Smooth muscle cell (in vitro differentiated cells): ENCODE results near the gene SERPINH1. TPM values are rescaled to one million over a fixed set of nuclear protein-coding genes. Genes with fewer than 3 reads are reported as not detected.

ENCODE experiments used
- DNase-seq: peaks from one replicate; lab custom pipeline; 2025; ENCODE audit not compliant: unreplicated experiment; lab: John Stamatoyannopoulos, UW
- H2AFZ ChIP-seq: fragments of 200-600 bp; sonication (generic); 2 replicates; pipeline ENCODE4 v1.6.0; 2016; ENCODE audit warnings: antibody characterized with exemption, low read depth, mild to moderate bottlenecking
- H3F3A ChIP-seq: fragments of 200-600 bp; sonication (generic); 2 replicates; pipeline ENCODE4 v1.6.0; 2017; ENCODE audit warnings: antibody characterized with exemption, low read depth
- H3K27ac ChIP-seq: fragments of 200-600 bp; sonication (generic); 2 replicates; pipeline ENCODE4 v1.5.1; 2016; ENCODE audit warnings: low read depth, mild to moderate bottlenecking
- H3K27me3 ChIP-seq: fragments of 200-600 bp; sonication (generic); 2 replicates; pipeline ENCODE4 v1.6.1; 2016; ENCODE audit warnings: low read depth, mild to moderate bottlenecking
- H3K36me3 ChIP-seq: fragments of 200-600 bp; sonication (generic); 2 replicates; pipeline ENCODE4 v1.5.1; 2016; ENCODE audit warnings: low read depth
- H3K4me1 ChIP-seq: fragments of 200-600 bp; sonication (generic); 2 replicates; pipeline ENCODE4 v1.5.1; 2016; ENCODE audit warnings: low read depth
- H3K4me2 ChIP-seq: fragments of 200-600 bp; sonication (generic); 2 replicates; pipeline ENCODE4 v1.6.0; 2016; ENCODE audit warnings: mild to moderate bottlenecking
- H3K4me3 ChIP-seq: fragments of 200-600 bp; sonication (generic); 2 replicates; pipeline ENCODE4 v1.5.1; 2016; ENCODE audit warnings: mild to moderate bottlenecking
- H3K79me2 ChIP-seq: fragments of 200-600 bp; sonication (generic); 2 replicates; pipeline ENCODE4 v1.6.0; 2016; ENCODE audit warnings: low read depth, mild to moderate bottlenecking
- H3K9ac ChIP-seq: fragments of 200-600 bp; sonication (generic); 2 replicates; pipeline ENCODE4 v1.6.0; 2016; ENCODE audit warnings: low read depth
- H3K9me3 ChIP-seq: fragments of 200-600 bp; sonication (generic); replicated peaks from 2 replicates; pipeline ENCODE4 v1.5.1; 2016; ENCODE audit warnings: low read depth
- H4K20me1 ChIP-seq: fragments of 200-600 bp; sonication (generic); 2 replicates; pipeline ENCODE4 v1.6.0; 2016; ENCODE audit warnings: low read depth
- WGBS: methylation state at CpG from one replicate; pipeline ENCODE4 v1.1.7; 2016; ENCODE audit warnings: low lambda C conversion rate; 5-methylcytosine and 5-hydroxymethylcytosine counted together
- polyA plus RNA-seq: library from polyadenylated mRNA; unstranded; fragments of >200 nt; fragmentation: Nextera tagmentation; extraction: Ambion mirVana; gene quantifications from 2 replicates; pipeline ENCODE4 v1.2.1, GENCODE V29; 2016
- total RNA-seq: library from RNA; depleted of rRNA; stranded (reverse); fragments of >200 nt; gene quantifications from 2 replicates; pipeline ENCODE4 v1.2.3, GENCODE V29; 2014
- TF ChIP-seq, protein P1 (sequence below): fragments of 200-600 bp; sonication (generic); IDR thresholded peaks from 2 replicates; pipeline ENCODE4 v1.5.1; 2017; ENCODE audit warnings: borderline replicate concordance, mild to moderate bottlenecking, antibody characterized with exemption; ENCODE audit not compliant: insufficient read depth, poor library complexity, severe bottlenecking

Gene SERPINH1
- total and polyA plus RNA-seq, 2 experiments from 2014 or later: 1,493 to 2,653 TPM

DNA sequence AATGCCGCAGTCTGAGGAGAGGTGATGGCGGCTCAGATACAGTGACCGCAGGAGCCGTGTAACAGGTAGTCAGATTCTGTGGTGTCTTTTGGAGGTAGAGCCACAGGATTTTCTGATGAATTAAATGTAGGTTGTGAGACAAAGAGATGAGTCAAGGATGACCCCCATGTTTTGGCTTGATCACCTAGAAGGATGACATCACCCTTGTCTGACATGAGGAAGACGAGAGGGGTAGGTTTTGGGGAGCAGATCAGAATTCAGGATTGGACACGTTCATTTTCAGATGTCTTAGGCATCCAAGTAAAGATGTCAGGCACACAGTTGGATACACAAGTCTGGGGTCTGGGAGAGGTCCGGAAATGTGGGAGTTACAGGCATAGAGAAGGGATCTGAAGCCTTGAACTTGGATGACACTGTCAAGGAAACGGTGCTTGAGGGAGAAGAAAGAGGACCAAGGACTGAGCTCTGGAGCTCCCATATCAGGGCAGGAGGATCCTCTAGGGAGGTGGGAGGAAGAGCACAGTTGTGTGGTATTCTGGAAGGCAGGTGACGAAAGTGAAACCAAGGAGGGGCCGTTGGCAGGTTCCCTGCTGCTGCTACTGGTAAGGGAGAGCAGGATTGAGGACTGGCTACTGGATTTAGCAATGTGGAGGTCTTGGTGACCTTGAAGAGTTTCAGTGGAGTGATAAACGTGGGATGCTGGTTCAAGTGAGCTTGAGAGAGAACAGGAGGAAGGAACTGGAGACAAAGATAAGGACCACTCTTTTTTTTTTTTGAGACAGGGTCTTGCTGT is 23.7 kb upstream of the SERPINH1 start:
- H3K4me1 ChIP-seq: no peaks in the 10 kb centered on the region
- no peaks in the 10 kb centered on the region for H4K20me1 ChIP-seq
- H3F3A ChIP-seq: no peaks in the 10 kb centered on the region
- TF ChIP-seq, protein P1, sequence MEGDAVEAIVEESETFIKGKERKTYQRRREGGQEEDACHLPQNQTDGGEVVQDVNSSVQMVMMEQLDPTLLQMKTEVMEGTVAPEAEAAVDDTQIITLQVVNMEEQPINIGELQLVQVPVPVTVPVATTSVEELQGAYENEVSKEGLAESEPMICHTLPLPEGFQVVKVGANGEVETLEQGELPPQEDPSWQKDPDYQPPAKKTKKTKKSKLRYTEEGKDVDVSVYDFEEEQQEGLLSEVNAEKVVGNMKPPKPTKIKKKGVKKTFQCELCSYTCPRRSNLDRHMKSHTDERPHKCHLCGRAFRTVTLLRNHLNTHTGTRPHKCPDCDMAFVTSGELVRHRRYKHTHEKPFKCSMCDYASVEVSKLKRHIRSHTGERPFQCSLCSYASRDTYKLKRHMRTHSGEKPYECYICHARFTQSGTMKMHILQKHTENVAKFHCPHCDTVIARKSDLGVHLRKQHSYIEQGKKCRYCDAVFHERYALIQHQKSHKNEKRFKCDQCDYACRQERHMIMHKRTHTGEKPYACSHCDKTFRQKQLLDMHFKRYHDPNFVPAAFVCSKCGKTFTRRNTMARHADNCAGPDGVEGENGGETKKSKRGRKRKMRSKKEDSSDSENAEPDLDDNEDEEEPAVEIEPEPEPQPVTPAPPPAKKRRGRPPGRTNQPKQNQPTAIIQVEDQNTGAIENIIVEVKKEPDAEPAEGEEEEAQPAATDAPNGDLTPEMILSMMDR: no peak
- H3K79me2 ChIP-seq: no peaks in the 10 kb centered on the region
- H3K27ac ChIP-seq: no peak overlapping the region
- no peaks in the 10 kb centered on the region for H3K9me3 ChIP-seq
- H3K9ac ChIP-seq: no peak overlapping the region
- no peak overlapping the region for H2AFZ ChIP-seq
- H3K27me3 ChIP-seq: no peaks in the 10 kb centered on the region
- no peak for DNase-seq
- no peaks in the 10 kb centered on the region for H3K36me3 ChIP-seq
- WGBS: 90% methylated on average over 11 of the region's 11 CpGs
- H3K4me3 ChIP-seq: no peak overlapping the region
- no peak overlapping the region for H3K4me2 ChIP-seq

- H2AFZ ChIP-seq: no peak overlapping the region
These were observed 22.4 kb upstream of the SERPINH1 start for GRCh38 chr11:75539459-75540334.

GRCh38 chr11:75541193-75542087 is 20.6 kb upstream of the SERPINH1 start:
- no peaks in the 10 kb centered on the region for H4K20me1 ChIP-seq
- TF ChIP-seq, protein P1: no peak

More at GRCh38 chr11:75539459-75540334, 22.4 kb upstream of the SERPINH1 start:
- H3K36me3 ChIP-seq: no peaks in the 10 kb centered on the region
- H3K27ac ChIP-seq: no peak overlapping the region
- no peaks in the 10 kb centered on the region for H3F3A ChIP-seq
- no peak overlapping the region for H3K4me2 ChIP-seq
- no peaks in the 10 kb centered on the region for H3K27me3 ChIP-seq
- H3K4me3 ChIP-seq: no peak overlapping the region
- no peaks in the 10 kb centered on the region for H3K79me2 ChIP-seq
- no peak overlapping the region for H3K9ac ChIP-seq
- WGBS: 87% methylated on average over 8 of the region's 9 CpGs
- H3K9me3 ChIP-seq: no peaks in the 10 kb centered on the region
- DNase-seq: no peak
- no peaks in the 10 kb centered on the region for H4K20me1 ChIP-seq
- H3K4me1 ChIP-seq: no peaks in the 10 kb centered on the region
- TF ChIP-seq, protein P1: no peak

More at GRCh38 chr11:75541193-75542087, 20.6 kb upstream of the SERPINH1 start:
- H3F3A ChIP-seq: no peaks in the 10 kb centered on the region
- no peaks in the 10 kb centered on the region for H3K79me2 ChIP-seq
- WGBS: 98% methylated on average over 4 of the region's 4 CpGs
- no peak overlapping the region for H3K4me3 ChIP-seq
- no peak overlapping the region for H3K9ac ChIP-seq
- no peak overlapping the region for H3K27ac ChIP-seq
- no peaks in the 10 kb centered on the region for H3K4me1 ChIP-seq
- H2AFZ ChIP-seq: no peak overlapping the region
- H3K27me3 ChIP-seq: no peaks in the 10 kb centered on the region
- H3K4me2 ChIP-seq: no peak overlapping the region
- no peak for DNase-seq
- H3K9me3 ChIP-seq: no peaks in the 10 kb centered on the region
- no peaks in the 10 kb centered on the region for H3K36me3 ChIP-seq
